Measurements from ENCODE around the gene NME2.

The NME2 gene

GRCh38 chr17:51200846-51201245, 34.6 kb downstream of the NME2 start:
- no peak for ATAC-seq
- TF ChIP-seq ISL1 (CRISPR knock-in tag; IDR thresholded peaks at IDR 0.05) (no peak), ZC3H10 (CRISPR knock-in tag; IDR thresholded peaks at IDR 0.05) (no peak), TCF4 (CRISPR knock-in tag; IDR thresholded peaks at IDR 0.05; ENCODE audit: borderline replicate concordance) (no peak), ZFP30 (CRISPR knock-in tag; IDR thresholded peaks at IDR 0.05) (no peak), GLIS3 (CRISPR knock-in tag; IDR thresholded peaks at IDR 0.05) (no peak), CREB5 (CRISPR knock-in tag; IDR thresholded peaks at IDR 0.05; ENCODE audit: low read depth) (no peak), TOX (CRISPR knock-in tag; IDR thresholded peaks at IDR 0.05; ENCODE audit: borderline replicate concordance) (no peak), ZFP3 (CRISPR knock-in tag; IDR thresholded peaks at IDR 0.05) (no peak), TSHZ2 (CRISPR knock-in tag; IDR thresholded peaks at IDR 0.05) (no peak), RARB (CRISPR knock-in tag; IDR thresholded peaks at IDR 0.05) (no peak), ARNTL (CRISPR knock-in tag; IDR thresholded peaks at IDR 0.05; ENCODE audit: borderline replicate concordance, low read depth) (no peak), OSR1 (CRISPR knock-in tag; IDR thresholded peaks at IDR 0.05) (no peak), SNAI2 (CRISPR knock-in tag; IDR thresholded peaks at IDR 0.05) (no peak), PPARA (CRISPR knock-in tag; IDR thresholded peaks at IDR 0.05; ENCODE audit: borderline replicate concordance) (no peak), BACH2 (CRISPR knock-in tag; IDR thresholded peaks at IDR 0.05; ENCODE audit: borderline replicate concordance) (no peak), POU6F1 (CRISPR knock-in tag; IDR thresholded peaks at IDR 0.05; ENCODE audit: borderline replicate concordance, low read depth) (no peak), ZNF565 (CRISPR knock-in tag; conservative IDR thresholded peaks at IDR 0.05; ENCODE audit: low read depth) (no peak), ZNF70 (CRISPR knock-in tag; IDR thresholded peaks at IDR 0.05) (no peak)

GRCh38 chr17:51203838-51204237, 37.6 kb downstream of the NME2 start:
- ATAC-seq = no peak
- TF ChIP-seq TOX (CRISPR knock-in tag; IDR thresholded peaks at IDR 0.05; ENCODE audit: borderline replicate concordance) (no peak), ESRRG (CRISPR knock-in tag; IDR thresholded peaks at IDR 0.05) (no peak), ZC3H10 (CRISPR knock-in tag; IDR thresholded peaks at IDR 0.05) (no peak), CSDC2 (CRISPR knock-in tag; IDR thresholded peaks at IDR 0.05) (no peak), ZNF565 (CRISPR knock-in tag; conservative IDR thresholded peaks at IDR 0.05; ENCODE audit: low read depth) (no peak), RARB (CRISPR knock-in tag; IDR thresholded peaks at IDR 0.05) (no peak), ISL1 (CRISPR knock-in tag; IDR thresholded peaks at IDR 0.05) (no peak), OSR1 (CRISPR knock-in tag; IDR thresholded peaks at IDR 0.05) (no peak), PPARA (CRISPR knock-in tag; IDR thresholded peaks at IDR 0.05; ENCODE audit: borderline replicate concordance) (no peak), POU6F1 (CRISPR knock-in tag; IDR thresholded peaks at IDR 0.05; ENCODE audit: borderline replicate concordance, low read depth) (no peak), ZFP30 (CRISPR knock-in tag; IDR thresholded peaks at IDR 0.05) (no peak), ARNTL (CRISPR knock-in tag; IDR thresholded peaks at IDR 0.05; ENCODE audit: borderline replicate concordance, low read depth) (no peak), ZFP3 (CRISPR knock-in tag; IDR thresholded peaks at IDR 0.05) (no peak), ZNF70 (CRISPR knock-in tag; IDR thresholded peaks at IDR 0.05) (no peak)

- no peak for ATAC-seq
- TF ChIP-seq ZFP3 (CRISPR knock-in tag; IDR thresholded peaks at IDR 0.05) (no peak), ZNF70 (CRISPR knock-in tag; IDR thresholded peaks at IDR 0.05) (no peak), OSR1 (CRISPR knock-in tag; IDR thresholded peaks at IDR 0.05) (no peak), ZNF8 (CRISPR knock-in tag; IDR thresholded peaks at IDR 0.05) (no peak), TSHZ2 (CRISPR knock-in tag; IDR thresholded peaks at IDR 0.05) (no peak), SNAI2 (CRISPR knock-in tag; IDR thresholded peaks at IDR 0.05) (no peak), CSRNP3 (CRISPR knock-in tag; IDR thresholded peaks at IDR 0.05) (no peak), CREB5 (CRISPR knock-in tag; IDR thresholded peaks at IDR 0.05; ENCODE audit: low read depth) (no peak), ZFP30 (CRISPR knock-in tag; IDR thresholded peaks at IDR 0.05) (no peak), ESRRG (CRISPR knock-in tag; IDR thresholded peaks at IDR 0.05) (no peak), BACH2 (CRISPR knock-in tag; IDR thresholded peaks at IDR 0.05; ENCODE audit: borderline replicate concordance) (no peak), CSDC2 (CRISPR knock-in tag; IDR thresholded peaks at IDR 0.05) (no peak)
These were observed 48.7 kb downstream of the NME2 start for GRCh38 chr17:51214920-51215319.
